ENCODE results near the gene SKIC2.
"Not testable (repeated sequence)": the region's sequence is repeated elsewhere in the genome, so short reads cannot be mapped to it uniquely, and the experiment has no call there.

Gene SKIC2

GRCh38 chr6:31977816-31978431 is 18.9 kb downstream of the SKIC2 start:
- no peaks in the 10 kb centered on the region for H3K9me3 ChIP-seq
- no peaks in the 10 kb centered on the region for H3K27me3 ChIP-seq
- peaks cover 15% of the 10 kb centered on the region for H3K36me3 ChIP-seq
- peaks cover 6 to 7% of the 10 kb centered on the region in 2 experiments for H3K4me1 ChIP-seq (ENCODE audit: control insufficient read depth in 1 of 2, insufficient read depth in 1 of 2, low read depth in 1 of 2, low read length in 1 of 2)
- no peak overlapping the region for H3K4me3 ChIP-seq (ENCODE audit: low read depth in 1 of 2, low read length in 1 of 2)
- H3K27ac ChIP-seq: no peak overlapping the region
- TF ChIP-seq CTCF (IDR thresholded peaks at IDR 0.05): no peak

- H3K4me1 ChIP-seq (ENCODE audit: control insufficient read depth in 1 of 2, insufficient read depth in 1 of 2, low read depth in 1 of 2, low read length in 1 of 2): no peaks in the 10 kb centered on the region
- peaks cover 15% of the 10 kb centered on the region for H3K36me3 ChIP-seq
- H3K27ac ChIP-seq: no peak overlapping the region
- H3K9me3 ChIP-seq: no peaks in the 10 kb centered on the region
- no peak overlapping the region for H3K4me3 ChIP-seq (ENCODE audit: low read depth in 1 of 2, low read length in 1 of 2)
- H3K27me3 ChIP-seq: no peaks in the 10 kb centered on the region
- TF ChIP-seq CTCF (IDR thresholded peaks at IDR 0.05): no peak
Observed at GRCh38 chr6:31978831-31979230, 19.9 kb downstream of the SKIC2 start.

- Histone ChIP-seq H3K4me3 (ENCODE audit: low read depth in 1 of 2, low read length in 1 of 2) (no peak overlapping the region), H3K27me3 (no peaks in the 10 kb centered on the region), H3K9me3 (no peaks in the 10 kb centered on the region), H3K4me1 (ENCODE audit: control insufficient read depth in 1 of 2, insufficient read depth in 1 of 2, low read depth in 1 of 2, low read length in 1 of 2) (no peaks in the 10 kb centered on the region), H3K27ac (no peak overlapping the region), H3K36me3 (peaks cover 15% of the 10 kb centered on the region)
- TF ChIP-seq CTCF (IDR thresholded peaks at IDR 0.05): no peak
Observed at GRCh38 chr6:31979238-31979898, 20.4 kb downstream of the SKIC2 start.

- H3K9me3 ChIP-seq; H3K4me3 ChIP-seq (ENCODE audit: low read depth in 1 of 2, low read length in 1 of 2); H3K27me3 ChIP-seq; H3K27ac ChIP-seq; H3K4me1 ChIP-seq (ENCODE audit: control insufficient read depth in 1 of 2, insufficient read depth in 1 of 2, low read depth in 1 of 2, low read length in 1 of 2): not testable (repeated sequence)
- H3K36me3 ChIP-seq: peaks cover 15% of the 10 kb centered on the region
Observed at GRCh38 chr6:31980195-31980876, 21.4 kb downstream of the SKIC2 start.

GRCh38 chr6:31980998-31981397 is 22.0 kb downstream of the SKIC2 start:
- H3K4me3 ChIP-seq (ENCODE audit: low read depth in 1 of 2, low read length in 1 of 2); H3K9me3 ChIP-seq; H3K4me1 ChIP-seq (ENCODE audit: control insufficient read depth in 1 of 2, insufficient read depth in 1 of 2, low read depth in 1 of 2, low read length in 1 of 2); H3K27me3 ChIP-seq; H3K27ac ChIP-seq: not testable (repeated sequence)
- peaks cover 15% of the 10 kb centered on the region for H3K36me3 ChIP-seq

GRCh38 chr6:31981744-31982143 is 22.8 kb downstream of the SKIC2 start, which contains the start of gene C4A:
Gene C4A, plus strand, starts transcription at chr6:31982057. Its CDS starts 51 bp downstream, at chr6:31982108.
- not testable (repeated sequence) for H3K9me3 ChIP-seq; H3K4me3 ChIP-seq (ENCODE audit: low read depth in 1 of 2, low read length in 1 of 2); H3K27ac ChIP-seq; H3K4me1 ChIP-seq (ENCODE audit: control insufficient read depth in 1 of 2, insufficient read depth in 1 of 2, low read depth in 1 of 2, low read length in 1 of 2); H3K27me3 ChIP-seq
- H3K36me3 ChIP-seq: peaks cover 15% of the 10 kb centered on the region

GRCh38 chr6:31989363-31989762 is 30.4 kb downstream of the SKIC2 start:
- H3K27me3 ChIP-seq; H3K27ac ChIP-seq; H3K4me1 ChIP-seq (ENCODE audit: control insufficient read depth in 1 of 2, insufficient read depth in 1 of 2, low read depth in 1 of 2, low read length in 1 of 2); H3K36me3 ChIP-seq; H3K4me3 ChIP-seq (ENCODE audit: low read depth in 1 of 2, low read length in 1 of 2); H3K9me3 ChIP-seq: not testable (repeated sequence)

- H3K36me3 ChIP-seq; H3K9me3 ChIP-seq; H3K27me3 ChIP-seq; H3K4me1 ChIP-seq (ENCODE audit: control insufficient read depth in 1 of 2, insufficient read depth in 1 of 2, low read depth in 1 of 2, low read length in 1 of 2); H3K4me3 ChIP-seq (ENCODE audit: low read depth in 1 of 2, low read length in 1 of 2); H3K27ac ChIP-seq: not testable (repeated sequence)
Observed at GRCh38 chr6:31994421-31994820, 35.4 kb downstream of the SKIC2 start.

GRCh38 chr6:31996385-31996784 is 37.4 kb downstream of the SKIC2 start:
- not testable (repeated sequence) for H3K27ac ChIP-seq, H3K9me3 ChIP-seq

GRCh38 chr6:32002546-32003268 is 43.7 kb downstream of the SKIC2 start:
- not testable (repeated sequence) for H3K9me3 ChIP-seq; H3K4me3 ChIP-seq (ENCODE audit: low read depth in 1 of 2, low read length in 1 of 2); H3K27ac ChIP-seq; H3K27me3 ChIP-seq; H3K4me1 ChIP-seq (ENCODE audit: control insufficient read depth in 1 of 2, insufficient read depth in 1 of 2, low read depth in 1 of 2, low read length in 1 of 2); H3K36me3 ChIP-seq

More at GRCh38 chr6:31996385-31996784, 37.4 kb downstream of the SKIC2 start:
- not testable (repeated sequence) for H3K27me3 ChIP-seq; H3K36me3 ChIP-seq; H3K4me1 ChIP-seq (ENCODE audit: control insufficient read depth in 1 of 2, insufficient read depth in 1 of 2, low read depth in 1 of 2, low read length in 1 of 2); H3K4me3 ChIP-seq (ENCODE audit: low read depth in 1 of 2, low read length in 1 of 2)

All from neutrophil (primary cell).